Left ventricle myocardium superior (tissue), 1 donor: Measurements from ENCODE around the gene RAD54L. TPM values are rescaled to one million over a fixed set of nuclear protein-coding genes. Genes with fewer than 3 reads are reported as not detected.

Experiments
- ATAC-seq: fragments of 200-7000 bp; cut with Tn5 transposase; one replicate; pipeline ENCODE4 v1.9.1; 2020; ENCODE audit warnings: mild to moderate bottlenecking, moderate library complexity
- DNase-seq: peaks from one replicate; pipeline ENCODE4 v3.0.0-alpha.2; 2020
- intact Hi-C: fragments of 100-400 bp; cut with micrococcal nuclease; formaldehyde crosslinking; loops from one replicate; pipeline ENCODE4 v1.11.0; 2022
- total RNA-seq: library from RNA; stranded (reverse); fragmentation: NEBNext Ultra II Directional; extraction: Animal tissue kit (Norgen Biotek cat#: 25700); gene quantifications from one replicate; pipeline ENCODE4 v1.2.1, GENCODE V29; 2021
- donor health status: DM: no; HTN: yes; CAD: no; lungs with severe emphysema.

RAD54L gene
- total RNA-seq, 1 donor from 2014 or later: 0.97 TPM

DNA sequence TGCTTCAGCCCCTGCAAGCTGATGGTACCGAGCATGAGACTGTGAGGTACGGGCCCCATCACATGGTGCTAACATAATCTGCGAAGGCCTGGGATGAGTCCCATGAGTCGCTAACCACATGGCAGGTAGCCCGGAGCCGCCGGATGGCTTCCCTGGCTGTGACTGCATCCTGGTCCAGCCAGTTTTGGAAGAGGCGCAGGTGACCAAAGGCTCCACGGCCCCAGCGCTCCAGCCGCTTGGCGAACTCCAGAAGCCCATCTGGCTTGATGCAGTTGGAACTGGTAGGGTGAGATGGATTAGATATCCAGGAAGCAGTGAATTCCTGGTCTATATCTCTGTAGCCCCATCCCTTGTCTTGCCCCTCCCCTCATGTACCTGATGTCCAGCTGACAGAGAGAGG is 31.2 kb downstream of the RAD54L start:
- DNase-seq (peak; percentile 46), ATAC-seq (peak; percentile 12)
- intact Hi-C loops: no loop called here

DNA sequence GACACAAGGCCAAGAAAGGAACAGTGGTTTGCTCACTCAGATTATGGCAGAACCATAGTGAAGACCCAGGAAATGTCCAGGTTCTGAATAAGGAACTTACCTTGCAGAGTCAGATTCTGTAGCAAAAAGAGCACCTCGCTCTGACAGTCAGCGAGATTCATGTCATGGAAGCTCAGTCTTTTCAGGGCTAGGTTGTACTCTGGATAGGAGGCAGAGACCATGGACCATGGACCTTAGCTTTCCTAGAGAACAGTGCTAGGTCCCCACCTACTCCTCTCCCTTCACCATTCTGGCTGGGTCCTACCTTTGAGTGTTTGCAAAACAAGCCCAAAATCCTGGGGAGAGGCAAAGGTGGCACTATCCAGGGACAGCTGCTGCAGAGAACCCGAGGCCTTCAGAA is 32.5 kb downstream of the RAD54L start:
- DNase-seq: no peak
- intact Hi-C loops: no loop called here
- ATAC-seq: no peak

DNA sequence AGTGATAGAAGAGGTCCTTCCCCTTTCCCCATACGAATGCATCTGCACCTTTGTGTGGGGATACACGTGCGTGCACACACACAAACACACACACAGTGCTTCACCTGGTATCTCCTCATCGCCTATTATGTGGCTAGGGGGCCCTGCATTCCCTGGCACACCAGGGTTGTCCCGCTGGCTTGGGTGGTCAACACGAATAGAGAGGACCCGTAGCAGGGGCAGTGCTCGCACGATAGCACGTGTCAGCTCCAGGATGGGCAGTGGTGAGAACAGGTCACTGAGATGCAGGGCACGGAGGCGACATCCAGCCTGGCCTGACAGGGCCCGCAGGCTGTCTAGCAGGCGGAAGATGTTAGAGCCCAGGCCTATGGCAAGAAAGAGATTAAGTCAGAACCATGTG is 33.5 kb downstream of the RAD54L start:
- no peak for ATAC-seq
- intact Hi-C loops: no loop called here
- DNase-seq: no peak

DNA sequence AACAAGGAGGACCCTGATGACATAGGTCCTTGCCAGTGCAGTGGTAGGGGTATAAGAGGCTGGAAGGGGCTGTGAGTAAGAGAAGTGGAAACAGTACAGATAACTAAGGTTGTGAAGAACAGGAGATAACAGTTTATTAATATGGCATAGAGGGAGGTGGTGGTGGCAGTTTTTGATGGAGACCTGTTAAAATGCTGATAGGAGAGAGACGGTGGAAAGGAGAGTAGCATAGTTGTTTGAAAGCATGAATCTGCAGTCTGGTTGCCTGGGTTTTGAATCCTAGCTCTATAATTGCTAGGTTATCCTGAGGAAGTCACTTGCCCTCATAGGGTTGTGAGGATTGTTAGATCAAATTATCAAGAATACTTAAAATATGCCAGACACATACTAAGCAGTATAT is 36.5 kb downstream of the RAD54L start:
- DNase-seq (no peak), ATAC-seq (no peak)
- intact Hi-C loops: no loop called here

DNA sequence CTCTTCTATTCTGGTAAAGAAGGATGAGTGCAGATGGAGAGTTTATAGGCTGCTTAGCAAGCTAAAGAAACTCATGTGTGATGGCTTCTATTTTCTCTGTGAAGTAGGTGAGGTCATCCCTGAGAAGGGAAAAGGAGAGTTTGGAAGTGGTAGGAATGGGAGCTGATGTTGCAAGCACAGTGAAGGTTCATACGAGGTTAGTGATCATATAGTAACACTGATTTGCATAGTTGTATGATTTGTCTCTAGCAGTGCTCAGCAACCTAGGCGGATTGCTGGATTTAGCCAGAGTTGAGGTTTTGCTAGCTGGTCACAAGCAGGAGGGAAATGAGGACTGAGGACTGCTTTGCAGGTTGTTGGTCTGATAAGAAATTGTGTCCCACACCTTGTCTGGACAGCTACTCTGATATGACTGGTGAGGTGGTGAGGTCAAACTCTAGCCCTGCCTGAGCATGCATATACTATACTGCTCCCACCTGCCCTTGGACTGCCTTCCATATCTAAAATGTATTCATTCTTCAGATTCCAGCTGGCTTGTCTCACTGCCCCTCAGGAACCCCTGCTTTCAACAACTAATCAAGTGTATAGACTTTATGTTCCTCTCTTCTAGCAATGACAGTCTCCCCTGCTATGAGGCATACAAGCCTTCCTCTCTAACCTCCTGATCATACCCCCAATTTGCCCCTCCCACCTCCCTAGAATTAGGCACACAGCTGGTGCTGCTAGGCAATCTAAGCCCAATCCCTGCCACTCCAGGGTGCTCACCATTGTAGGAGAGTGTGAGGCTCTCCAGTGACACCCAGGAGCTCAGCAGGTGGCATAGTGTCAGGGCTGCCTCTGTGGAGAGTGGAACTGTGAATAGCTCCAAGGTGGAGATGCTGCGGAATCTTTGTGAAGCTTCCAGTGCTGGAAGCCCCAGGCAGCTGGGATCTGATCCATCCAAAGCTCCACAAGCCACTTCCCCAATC is 37.3 kb downstream of the RAD54L start:
- no peak for DNase-seq
- ATAC-seq: peak; percentile 32
- intact Hi-C loops: no loop called here

DNA sequence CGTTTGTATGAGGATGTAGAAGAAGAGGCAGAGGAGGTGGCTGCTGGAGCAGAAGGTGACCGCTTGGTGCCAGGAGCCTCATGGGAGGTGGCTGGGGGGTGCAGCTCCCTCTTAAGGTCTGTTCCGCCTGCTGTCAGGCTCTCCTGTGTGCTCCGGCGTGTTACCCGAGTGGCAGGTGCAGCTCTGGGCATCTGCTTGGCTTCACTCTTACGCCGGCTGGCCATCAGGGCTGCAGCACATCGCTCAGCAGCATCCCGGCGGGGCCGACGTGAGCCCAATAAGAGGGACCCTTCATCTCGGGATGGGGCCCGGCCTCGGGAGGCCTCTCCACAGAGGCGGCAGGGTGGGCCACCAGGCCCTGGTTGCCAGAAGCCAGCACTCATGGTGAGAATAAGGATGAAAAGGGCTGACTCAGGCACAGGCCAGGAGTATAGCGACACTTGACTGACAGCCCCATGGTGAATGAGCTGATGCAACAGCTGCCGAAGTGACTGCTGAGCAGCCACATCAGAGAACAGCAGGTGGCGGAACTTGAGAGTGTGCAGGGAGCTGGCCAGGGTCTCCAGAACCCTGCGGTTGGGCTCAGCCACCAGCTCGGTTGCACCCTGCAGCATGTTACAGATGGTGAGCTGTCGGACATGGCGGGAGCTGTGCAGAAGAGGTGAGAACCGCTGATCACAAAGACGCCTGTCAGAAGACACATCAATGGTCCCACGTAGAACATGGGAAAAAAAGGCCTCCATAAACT is 38.3 kb downstream of the RAD54L start:
- intact Hi-C loops: no loop called here
- DNase-seq (no peak), ATAC-seq (no peak)

DNA sequence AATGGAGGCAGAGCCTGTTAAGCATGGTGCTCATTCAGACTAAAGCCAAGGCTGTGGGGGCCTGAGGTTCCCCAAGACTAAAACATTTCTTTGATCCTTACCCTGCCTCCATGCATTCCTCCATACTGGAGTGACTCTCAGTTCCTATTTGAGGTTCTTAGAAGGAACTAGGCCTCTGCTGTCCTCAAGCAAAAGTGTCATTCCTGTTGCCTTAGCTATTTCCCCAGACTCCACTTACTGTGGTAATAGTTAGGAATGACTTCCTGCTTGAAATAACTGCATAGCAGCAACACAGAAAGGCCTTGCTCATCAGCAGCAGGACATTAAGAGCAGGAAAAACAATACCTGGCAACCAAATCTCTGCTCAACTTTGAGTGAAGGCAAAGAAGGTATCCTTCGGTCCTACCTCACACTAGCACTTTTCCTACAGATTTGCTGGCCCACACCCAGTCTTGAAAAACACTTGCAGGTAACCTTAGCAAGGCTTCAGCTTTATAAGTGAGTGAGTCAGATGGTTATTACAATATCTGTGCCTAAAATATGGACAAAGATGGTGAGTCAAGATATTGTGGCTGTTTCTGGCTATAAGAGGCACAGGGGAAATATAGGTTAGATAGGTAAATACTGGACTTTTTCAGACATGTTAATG is 41.0 kb downstream of the RAD54L start:
- intact Hi-C loops: no loop called here
- DNase-seq (no peak), ATAC-seq (no peak)

DNA sequence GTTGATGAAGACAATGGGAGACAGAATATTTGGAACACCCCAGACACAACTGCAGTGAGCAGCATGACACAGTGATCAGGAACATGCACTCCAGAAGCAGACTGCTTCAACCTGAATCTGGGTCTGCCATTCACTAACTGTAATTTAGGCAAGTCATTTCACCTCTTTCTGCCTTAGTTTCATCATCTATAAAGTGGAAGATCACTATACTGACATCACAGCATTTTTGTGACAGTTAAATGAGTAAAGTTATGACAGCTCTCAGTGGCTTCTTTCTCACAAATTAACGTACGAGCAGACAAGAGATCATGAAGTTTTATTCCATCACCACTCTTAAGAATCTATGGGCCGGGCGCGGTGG is 41.6 kb downstream of the RAD54L start:
- DNase-seq (no peak), ATAC-seq (no peak)
- intact Hi-C loops: no loop called here

DNA sequence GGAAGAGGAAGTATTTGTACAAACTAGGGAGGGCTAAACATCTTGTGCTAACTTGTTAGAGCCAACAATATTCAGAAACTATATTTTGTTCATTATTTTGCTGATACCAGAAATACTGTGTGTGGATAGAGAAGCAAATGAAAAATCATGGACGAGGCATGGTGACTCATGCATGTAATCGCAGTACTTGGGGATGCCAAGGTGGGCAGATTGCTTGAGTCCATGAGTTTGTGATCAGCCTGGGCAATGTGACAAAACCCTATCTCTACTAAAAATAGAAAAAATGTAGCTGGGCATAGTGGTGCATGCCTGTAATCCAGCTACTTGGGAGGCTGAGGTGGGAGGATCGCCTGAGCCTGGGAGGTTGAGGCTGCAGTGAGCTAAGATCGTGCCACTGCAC is 42.4 kb downstream of the RAD54L start:
- ATAC-seq (peak; percentile 24), DNase-seq (no peak)
- intact Hi-C loops: no loop called here

DNA sequence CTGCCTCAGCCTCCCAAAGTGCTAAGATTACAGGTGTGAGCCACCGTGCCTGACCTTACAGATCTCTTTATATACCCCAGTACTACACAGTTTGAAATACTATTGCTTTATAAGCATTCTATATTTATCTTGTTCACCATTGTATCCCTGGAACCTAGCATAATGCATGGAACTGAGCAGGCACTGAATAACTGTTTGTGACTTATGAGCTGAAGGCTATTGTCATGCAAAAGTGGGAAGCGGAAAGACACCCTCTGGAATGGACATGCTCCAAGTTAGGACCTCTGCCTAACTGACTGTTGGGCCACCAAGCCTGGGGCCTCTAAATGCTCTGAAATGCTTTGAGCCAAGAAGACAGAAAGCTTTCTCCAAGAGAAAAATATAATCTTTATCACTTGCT is 47.7 kb downstream of the RAD54L start:
- ATAC-seq (no peak), DNase-seq (no peak)
- intact Hi-C loops: no loop called here

DNA sequence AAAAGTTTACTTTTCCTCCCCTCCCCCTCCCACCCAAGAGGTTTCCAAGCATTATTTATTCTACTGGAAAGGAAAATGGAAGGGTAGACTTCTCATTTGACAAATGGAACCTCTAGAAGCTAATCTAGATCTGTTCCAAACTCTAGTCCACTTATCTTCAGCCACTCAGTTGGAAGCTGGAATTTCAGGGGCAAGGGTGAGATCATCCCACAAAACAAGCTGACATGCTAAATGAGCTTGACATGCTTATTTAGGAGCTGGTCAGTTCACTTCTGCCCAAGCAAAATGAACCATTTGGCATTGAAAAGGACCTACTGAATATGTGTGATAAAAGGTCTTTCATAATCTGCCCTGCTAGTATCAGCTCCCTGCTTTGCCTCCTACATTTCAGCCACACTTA is 50.8 kb downstream of the RAD54L start:
- intact Hi-C loops: no loop called here
- ATAC-seq: no peak

DNA sequence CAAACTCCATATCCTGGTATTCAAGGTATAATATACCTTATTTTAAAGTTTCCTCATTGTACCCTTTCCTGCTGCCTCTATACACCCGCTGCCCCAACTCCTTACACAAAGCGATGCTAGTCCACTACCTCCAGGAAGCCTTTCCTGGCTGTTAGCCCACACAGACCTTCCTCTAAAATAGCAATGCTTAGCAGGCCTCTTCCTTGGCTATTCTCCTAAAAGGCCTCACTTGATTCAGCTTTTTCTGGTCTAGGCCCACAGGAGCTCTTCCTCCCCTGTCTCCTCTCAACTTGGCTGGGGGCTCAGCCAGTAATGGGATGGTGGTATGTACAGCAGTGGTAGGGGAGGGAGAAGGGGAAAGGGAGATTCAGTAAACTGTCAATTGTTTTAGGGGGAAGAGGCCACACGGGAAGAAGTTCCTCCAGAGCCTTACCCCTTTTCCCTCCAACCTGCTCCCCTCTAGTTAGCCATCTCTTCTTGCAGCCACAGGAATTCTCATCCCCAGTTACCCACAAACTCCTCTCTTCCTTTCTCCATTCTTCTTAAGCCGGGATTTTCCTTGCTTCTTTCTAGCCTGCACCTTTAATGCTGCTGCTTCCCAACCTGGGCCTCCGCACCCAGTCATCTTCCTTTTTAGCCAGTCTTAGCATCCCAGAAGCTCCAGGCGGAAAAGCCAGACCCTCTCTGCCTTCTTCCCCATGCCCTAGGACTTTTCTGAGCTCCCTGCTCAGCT is 53.3 kb downstream of the RAD54L start:
- DNase-seq: no peak
- ATAC-seq: no peak
- intact Hi-C loops: no loop called here

More for the DNA sequence above, 50.8 kb downstream of the RAD54L start:
- no peak for DNase-seq

DNA sequence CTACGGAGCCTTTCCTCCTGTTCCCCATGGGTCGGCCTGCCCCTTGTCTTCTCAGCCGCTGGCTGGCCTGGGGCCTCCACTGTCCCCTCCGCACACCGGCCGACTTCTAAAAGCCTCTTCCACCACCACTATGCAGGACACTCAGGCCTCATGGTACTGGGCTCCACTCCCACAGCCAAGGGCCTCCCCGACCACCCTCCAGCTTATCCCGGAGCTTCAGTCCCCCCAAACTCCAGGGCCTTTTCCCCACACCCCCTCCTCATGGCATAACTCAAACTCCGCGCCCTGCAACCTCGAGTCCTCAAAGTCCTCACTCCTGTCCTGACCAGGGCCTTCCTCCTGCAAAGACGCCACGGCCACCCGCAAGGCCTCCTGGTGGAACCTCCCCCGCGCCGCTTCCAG is 53.8 kb downstream of the RAD54L start:
- DNase-seq (peak; percentile 29), ATAC-seq (no peak)
- intact Hi-C loops: no loop called here

DNA sequence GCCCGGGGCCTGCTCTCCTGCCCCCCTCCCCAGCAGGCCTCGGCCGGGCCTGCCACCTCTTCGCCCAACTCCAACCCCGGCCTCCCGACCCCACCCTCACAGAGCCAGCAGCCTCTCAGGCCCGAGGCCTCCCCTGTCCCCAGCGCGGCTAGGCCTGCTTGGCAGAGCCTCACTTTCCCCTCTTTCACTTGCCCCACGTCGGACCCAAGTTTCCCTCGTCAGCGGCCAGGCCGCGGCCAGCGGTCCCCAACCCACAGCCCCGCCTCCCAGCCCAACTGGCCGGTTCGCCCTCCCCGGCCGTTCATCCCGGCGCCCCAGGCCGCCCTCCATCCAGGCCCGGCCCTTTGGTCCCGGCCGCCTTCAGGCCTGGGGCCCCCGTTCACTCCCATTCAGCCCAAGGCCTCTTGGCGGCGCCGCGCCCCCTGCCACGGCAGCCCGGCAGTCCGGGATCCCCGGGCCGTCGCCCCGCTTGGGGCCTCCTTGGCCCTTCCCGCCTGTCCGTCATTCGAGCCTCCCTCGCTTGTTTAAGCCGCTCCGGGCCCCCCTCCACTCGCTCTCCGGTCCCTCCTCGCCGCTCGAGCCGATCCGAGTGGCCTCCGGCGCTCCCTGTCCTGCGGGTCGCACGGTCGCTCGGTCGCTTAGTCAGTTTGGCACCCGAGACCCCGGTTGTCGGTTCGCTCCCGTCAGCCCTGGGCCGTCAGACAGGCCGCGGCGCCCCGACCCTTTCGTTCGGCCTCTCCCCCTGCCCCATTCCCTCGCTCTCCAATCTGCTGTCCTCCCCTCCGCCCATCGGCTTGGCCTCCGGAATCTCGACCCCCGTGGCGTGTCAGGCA is 54.5 kb downstream of the RAD54L start:
- intact Hi-C loops: no loop called here
- ATAC-seq (peak; percentile 33), DNase-seq (peak; percentile 69)

DNA sequence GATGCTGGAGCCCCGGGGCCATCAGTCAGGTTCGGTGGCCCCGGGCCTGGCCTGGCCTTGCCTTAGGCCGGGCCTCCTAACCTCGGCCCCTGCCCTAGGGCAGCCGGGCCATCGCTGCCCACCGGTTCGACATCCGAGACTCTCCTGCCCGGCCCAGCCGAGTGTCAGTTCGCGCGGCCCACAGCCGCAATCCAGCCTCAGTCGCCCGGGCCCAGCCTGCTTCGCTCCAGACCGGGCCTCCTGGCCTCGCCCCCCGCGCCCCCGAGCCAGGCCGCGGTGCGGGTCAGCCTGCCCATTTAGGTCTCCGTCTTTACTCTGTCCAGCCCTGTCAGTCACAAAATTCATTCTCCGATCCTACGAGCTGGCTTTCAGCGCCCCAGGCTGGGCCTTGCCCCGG is 55.1 kb downstream of the RAD54L start:
- intact Hi-C loops: no loop called here
- ATAC-seq (peak; percentile 22), DNase-seq (peak; percentile 64)

DNA sequence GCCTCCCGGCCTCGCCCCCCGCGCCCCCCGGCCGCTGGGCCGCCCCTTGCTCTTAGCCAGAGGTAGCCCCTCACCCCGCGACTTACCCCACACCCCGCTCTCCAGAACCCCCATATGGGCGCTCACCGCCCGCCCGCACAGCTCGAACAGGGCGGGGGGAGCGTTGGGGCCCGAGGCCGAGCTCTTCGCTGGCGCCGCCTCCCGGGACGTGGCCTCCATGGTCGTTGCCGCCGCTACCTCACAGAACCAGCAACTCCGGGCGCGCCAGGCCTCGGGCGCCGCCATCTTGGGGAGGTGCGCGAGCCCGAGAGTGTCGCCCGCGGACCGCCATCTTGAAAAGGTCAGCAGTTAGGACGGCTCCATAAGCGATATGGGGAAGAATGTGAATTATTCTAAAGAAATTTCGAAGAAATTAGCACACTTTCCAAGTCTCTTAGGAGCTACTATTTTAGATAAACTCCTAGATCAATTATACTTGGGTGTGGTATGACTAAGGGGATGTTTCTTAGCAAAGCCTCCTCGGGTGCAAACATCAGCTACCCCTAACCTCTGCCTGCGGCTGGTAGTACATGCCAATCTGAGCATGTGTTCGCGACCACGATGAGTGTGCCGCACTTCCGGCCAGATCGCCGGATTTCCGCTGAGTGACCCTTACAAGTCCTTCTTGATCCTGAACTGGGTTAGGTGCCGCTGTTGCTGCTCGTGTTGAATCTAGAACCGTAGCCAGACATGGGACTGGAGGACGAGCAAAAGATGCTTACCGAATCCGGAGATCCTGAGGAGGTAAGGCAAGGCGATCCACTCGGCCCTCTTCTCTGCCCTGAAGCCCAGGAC is 55.7 kb downstream of the RAD54L start, which contains the start of the genes LRRC41 and UQCRH:
Gene LRRC41 (minus strand): TSS at position 579 of the 834 bp plus-strand sequence. CDS start 294 bp downstream, at position 285.
Gene UQCRH (plus strand): TSS at position 661 of the 834 bp plus-strand sequence. CDS start 69 bp downstream, at position 730.
- intact Hi-C loops: no loop called here
- peak; percentile 91 for ATAC-seq
- peak; percentile 97 for DNase-seq

DNA sequence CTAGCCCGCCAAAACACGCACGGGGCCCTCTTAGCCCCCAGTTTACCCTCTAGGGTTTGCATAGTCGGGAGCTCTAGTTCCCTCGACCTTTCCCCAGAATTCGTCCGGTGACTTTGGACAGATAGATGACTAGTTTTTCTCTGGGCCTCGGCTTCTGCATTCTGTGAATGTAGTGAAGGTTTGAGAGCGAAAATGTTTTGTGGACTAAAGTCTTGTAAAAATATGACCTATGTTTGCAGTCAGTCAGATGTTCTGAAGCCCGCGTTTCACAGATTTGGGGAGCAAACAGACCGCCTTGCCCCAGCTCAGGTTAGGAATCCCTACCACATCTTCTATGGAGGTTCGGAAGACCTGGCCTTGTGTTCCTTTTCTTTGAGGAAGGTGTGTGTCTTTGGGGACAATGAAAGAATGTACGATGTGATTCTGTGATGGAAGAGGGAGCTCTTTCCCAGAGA is 56.3 kb downstream of the RAD54L start:
- ATAC-seq (no peak), DNase-seq (no peak)
- intact Hi-C loops: no loop called here
